ENCODE results near the gene MDM2. TPM values are rescaled to one million over a fixed set of nuclear protein-coding genes. Genes with fewer than 3 reads are reported as not detected.

MDM2 gene
- total RNA-seq, 1 experiment from 2014 or later, result 207 TPM

GRCh38 chr12:68831272-68831671 is 23.3 kb downstream of the MDM2 start:
- peaks cover 24% of the 10 kb centered on the region for H3K4me1 Mint-ChIP-seq
- ATAC-seq (peak; percentile 76), DNase-seq (ENCODE audit: low spot score) (no peak)
- H3K36me3 Mint-ChIP-seq, result peaks cover 51% of the 10 kb centered on the region
- H3K4me3 Mint-ChIP-seq, result no peak overlapping the region
- POLR2A ChIA-PET, result no interaction called here
- no peaks in the 10 kb centered on the region for H3K27me3 Mint-ChIP-seq (ENCODE audit: low read depth)
- H3K27ac Mint-ChIP-seq, result peak overlapping the region; percentile 85
- no peaks in the 10 kb centered on the region for H3K9me3 Mint-ChIP-seq
- no peak for TF ChIP-seq PREB (CRISPR knock-in tag; IDR thresholded peaks at IDR 0.05; ENCODE audit: borderline replicate concordance)
- no peak for TF ChIP-seq ZSCAN18 (CRISPR knock-in tag; IDR thresholded peaks at IDR 0.05)
- no peak for TF ChIP-seq ATF6 (CRISPR knock-in tag; IDR thresholded peaks at IDR 0.05)
- CTCF ChIA-PET, result interaction anchor here (1.1 to 2.5 kb wide), 6 partner anchors 10 to 325 kb away, joined by 3 to 23 read pairs (median 10); partner anchors contain the start of gene MDM2

- ChIA-PET POLR2A (no interaction called here), CTCF (interaction anchor here (1.9 kb wide), 1 partner anchor 325 kb away, joined by 11 read pairs; no protein-coding TSS in a partner anchor)
- no peak for TF ChIP-seq USF2 (CRISPR knock-in tag; IDR thresholded peaks at IDR 0.05)
- no peak for TF ChIP-seq ELF4 (CRISPR knock-in tag; IDR thresholded peaks at IDR 0.05; ENCODE audit: low read depth)
- ATAC-seq, result no peak
- Mint-ChIP-seq H3K4me3 (no peak overlapping the region), H3K4me1 (peaks cover 24% of the 10 kb centered on the region), H3K27ac (peak overlapping the region; percentile 65), H3K36me3 (peaks cover 54% of the 10 kb centered on the region), H3K9me3 (no peaks in the 10 kb centered on the region), H3K27me3 (ENCODE audit: low read depth) (no peaks in the 10 kb centered on the region)
- DNase-seq (ENCODE audit: low spot score), result no peak
Observed at GRCh38 chr12:68831751-68832503, 23.9 kb downstream of the MDM2 start.

GRCh38 chr12:68832504-68832867 is 24.5 kb downstream of the MDM2 start:
- Mint-ChIP-seq H3K27me3 (ENCODE audit: low read depth) (no peaks in the 10 kb centered on the region), H3K4me3 (no peak overlapping the region), H3K27ac (no peak overlapping the region), H3K9me3 (no peaks in the 10 kb centered on the region), H3K4me1 (peaks cover 24% of the 10 kb centered on the region), H3K36me3 (peaks cover 54% of the 10 kb centered on the region)
- TF ChIP-seq ZNF138 (CRISPR knock-in tag; conservative IDR thresholded peaks at IDR 0.05), result no peak
- TF ChIP-seq AR (CRISPR knock-in tag; IDR thresholded peaks at IDR 0.05), result no peak
- TF ChIP-seq ZNF396 (CRISPR knock-in tag; IDR thresholded peaks at IDR 0.05; ENCODE audit: borderline replicate concordance), result no peak
- TF ChIP-seq OVOL2 (CRISPR knock-in tag; IDR thresholded peaks at IDR 0.05; ENCODE audit: borderline replicate concordance), result no peak
- TF ChIP-seq ZNF121 (CRISPR knock-in tag; IDR thresholded peaks at IDR 0.05), result no peak
- no peak for TF ChIP-seq JAZF1 (CRISPR knock-in tag; IDR thresholded peaks at IDR 0.05)
- no peak for TF ChIP-seq IRF1 (CRISPR knock-in tag; IDR thresholded peaks at IDR 0.05)
- TF ChIP-seq CBFB (CRISPR knock-in tag; IDR thresholded peaks at IDR 0.05; ENCODE audit: low read depth), result no peak
- ChIA-PET POLR2A (no interaction called here), CTCF (no interaction called here)
- no peak for DNase-seq (ENCODE audit: low spot score)
- no peak for ATAC-seq
